Measurements from ENCODE around the gene LOX. TPM values are rescaled to one million over a fixed set of nuclear protein-coding genes. Genes with fewer than 3 reads are reported as not detected.
"Not testable (repeated sequence)": the region's sequence is repeated elsewhere in the genome, so short reads cannot be mapped to it uniquely, and the experiment has no call there.

LOX gene
- total RNA-seq, 1 donor from 2014 or later: 0.11 TPM

- Histone ChIP-seq H2AFZ (replicated peaks) (peak overlapping the region; percentile 6), H3K4me2 (no peak overlapping the region), H3K79me2 (ENCODE audit: low read depth) (no peaks in the 10 kb centered on the region), H3F3A (ENCODE audit: low read depth) (no peaks in the 10 kb centered on the region), H3K9ac (no peak overlapping the region), H3K4me3 (no peak overlapping the region), H3K27ac (no peak overlapping the region), H3K27me3 (no peaks in the 10 kb centered on the region), H3K36me3 (no peaks in the 10 kb centered on the region), H3K9me3 (ENCODE audit: low read depth) (no peaks in the 10 kb centered on the region), H4K20me1 (ENCODE audit: low read depth) (no peaks in the 10 kb centered on the region), H3K4me1 (peaks cover under 1% of the 10 kb centered on the region)
- Mint-ChIP-seq H3K9me3 (no peaks in the 10 kb centered on the region), H3K27me3 (ENCODE audit: insufficient read depth, low read depth) (peaks cover 3% of the 10 kb centered on the region), H3K36me3 (no peaks in the 10 kb centered on the region), H3K4me3 (no peak overlapping the region), H3K4me1 (peaks cover 4% of the 10 kb centered on the region), H3K27ac (no peak overlapping the region)
- no peak for TF ChIP-seq CTCF (IDR thresholded peaks at IDR 0.05)
- TF ChIP-seq EZH2 (IDR thresholded peaks at IDR 0.05): no peak
- TF ChIP-seq EZH2phosphoT487 (IDR thresholded peaks at IDR 0.05): no peak
- DNase-seq (ENCODE audit: low spot score): no peak
These were observed 21.2 kb upstream of the LOX start for GRCh38 chr5:122099060-122099790.

GRCh38 chr5:122097391-122097790 is 19.3 kb upstream of the LOX start:
- Histone ChIP-seq H3K79me2 (ENCODE audit: low read depth) (no peaks in the 10 kb centered on the region), H3K4me1 (no peaks in the 10 kb centered on the region), H3K4me2 (no peak overlapping the region), H3K4me3 (no peak overlapping the region), H4K20me1 (ENCODE audit: low read depth) (no peaks in the 10 kb centered on the region), H3K9me3 (ENCODE audit: low read depth) (no peaks in the 10 kb centered on the region), H3K27ac (no peak overlapping the region), H3K9ac (no peak overlapping the region), H3F3A (ENCODE audit: low read depth) (no peaks in the 10 kb centered on the region), H2AFZ (replicated peaks) (no peak overlapping the region), H3K36me3 (no peaks in the 10 kb centered on the region), H3K27me3 (no peaks in the 10 kb centered on the region)
- H3K9me3 Mint-ChIP-seq: no peaks in the 10 kb centered on the region
- no peaks in the 10 kb centered on the region for H3K36me3 Mint-ChIP-seq
- TF ChIP-seq EZH2phosphoT487 (IDR thresholded peaks at IDR 0.05) (no peak), CTCF (IDR thresholded peaks at IDR 0.05) (no peak), EZH2 (IDR thresholded peaks at IDR 0.05) (no peak)
- H3K27ac Mint-ChIP-seq: no peak overlapping the region
- peaks cover 3% of the 10 kb centered on the region for H3K27me3 Mint-ChIP-seq (ENCODE audit: insufficient read depth, low read depth)
- no peak for DNase-seq (ENCODE audit: low spot score)
- peaks cover 4% of the 10 kb centered on the region for H3K4me1 Mint-ChIP-seq
- H3K4me3 Mint-ChIP-seq: no peak overlapping the region

- H2AFZ ChIP-seq (replicated peaks): no peak overlapping the region
- no peak overlapping the region for H3K27ac Mint-ChIP-seq
- no peaks in the 10 kb centered on the region for H3K9me3 Mint-ChIP-seq
- no peaks in the 10 kb centered on the region for H3K27me3 Mint-ChIP-seq (ENCODE audit: insufficient read depth, low read depth)
- H3K9me3 ChIP-seq (ENCODE audit: low read depth): no peaks in the 10 kb centered on the region
- no peaks in the 10 kb centered on the region for H3K27me3 ChIP-seq
- H3K36me3 Mint-ChIP-seq: no peaks in the 10 kb centered on the region
- no peaks in the 10 kb centered on the region for H3F3A ChIP-seq (ENCODE audit: low read depth)
- H3K27ac ChIP-seq: no peak overlapping the region
- H3K4me3 ChIP-seq: no peak overlapping the region
- no peaks in the 10 kb centered on the region for H3K79me2 ChIP-seq (ENCODE audit: low read depth)
- H3K4me2 ChIP-seq: no peak overlapping the region
- TF ChIP-seq EZH2phosphoT487 (IDR thresholded peaks at IDR 0.05): no peak
- no peak for TF ChIP-seq EZH2 (IDR thresholded peaks at IDR 0.05)
- no peak for TF ChIP-seq CTCF (IDR thresholded peaks at IDR 0.05)
- peaks cover 4% of the 10 kb centered on the region for H3K4me1 Mint-ChIP-seq
- H4K20me1 ChIP-seq (ENCODE audit: low read depth): no peaks in the 10 kb centered on the region
- H3K4me1 ChIP-seq: no peaks in the 10 kb centered on the region
- no peak for DNase-seq (ENCODE audit: low spot score)
- H3K36me3 ChIP-seq: no peaks in the 10 kb centered on the region
- no peak overlapping the region for H3K9ac ChIP-seq
- no peak overlapping the region for H3K4me3 Mint-ChIP-seq
These were observed 17.1 kb upstream of the LOX start for GRCh38 chr5:122095158-122095557.

GRCh38 chr5:122094251-122094650 is 16.2 kb upstream of the LOX start:
- not testable (repeated sequence) for H3K4me2 ChIP-seq; H3K4me1 ChIP-seq; H3K4me3 Mint-ChIP-seq; H3K9ac ChIP-seq; H3K9me3 ChIP-seq (ENCODE audit: low read depth); H3K9me3 Mint-ChIP-seq; H4K20me1 ChIP-seq (ENCODE audit: low read depth); H3K27me3 Mint-ChIP-seq (ENCODE audit: insufficient read depth, low read depth); H3K79me2 ChIP-seq (ENCODE audit: low read depth); H3K36me3 Mint-ChIP-seq; H3K4me1 Mint-ChIP-seq; H3K4me3 ChIP-seq; DNase-seq (ENCODE audit: low spot score); H3K27ac Mint-ChIP-seq; H3K27me3 ChIP-seq; H3K27ac ChIP-seq; H3F3A ChIP-seq (ENCODE audit: low read depth); H2AFZ ChIP-seq (replicated peaks); H3K36me3 ChIP-seq
